ENCODE measurements around the gene LAMC1.
"Not testable (repeated sequence)": the region's sequence is repeated elsewhere in the genome, so short reads cannot be mapped to it uniquely, and the experiment has no call there.

GRCh38 chr1:183072595-183072994 is 49.4 kb downstream of the LAMC1 start:
- TF ChIP-seq POLR2A (IDR thresholded peaks at IDR 0.05; ENCODE audit: low read length); GATA1 (IDR thresholded peaks at IDR 0.05; ENCODE audit: low read depth, low read length): not testable (repeated sequence)

Data from erythroblast (primary cell).